ENCODE measurements around the gene UBE2I.

DNA sequence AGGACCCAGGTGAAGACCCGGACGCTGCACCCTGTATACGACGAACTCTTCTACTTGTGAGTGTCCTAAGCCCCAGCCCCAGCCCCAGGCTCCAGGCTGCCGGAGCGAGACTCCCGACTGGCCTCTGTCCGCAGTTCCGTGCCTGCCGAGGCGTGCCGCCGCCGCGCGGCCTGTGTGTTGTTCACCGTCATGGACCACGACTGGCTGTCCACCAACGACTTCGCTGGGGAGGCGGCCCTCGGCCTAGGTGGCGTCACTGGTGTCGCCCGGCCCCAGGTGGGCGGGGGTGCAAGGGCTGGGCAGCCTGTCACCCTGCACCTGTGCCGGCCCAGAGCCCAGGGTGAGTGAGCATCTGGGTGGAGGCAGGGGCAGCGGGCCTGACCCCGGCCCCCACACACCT lies 38.5 kb downstream of the UBE2I start:
- TF ChIP-seq, protein P1, sequence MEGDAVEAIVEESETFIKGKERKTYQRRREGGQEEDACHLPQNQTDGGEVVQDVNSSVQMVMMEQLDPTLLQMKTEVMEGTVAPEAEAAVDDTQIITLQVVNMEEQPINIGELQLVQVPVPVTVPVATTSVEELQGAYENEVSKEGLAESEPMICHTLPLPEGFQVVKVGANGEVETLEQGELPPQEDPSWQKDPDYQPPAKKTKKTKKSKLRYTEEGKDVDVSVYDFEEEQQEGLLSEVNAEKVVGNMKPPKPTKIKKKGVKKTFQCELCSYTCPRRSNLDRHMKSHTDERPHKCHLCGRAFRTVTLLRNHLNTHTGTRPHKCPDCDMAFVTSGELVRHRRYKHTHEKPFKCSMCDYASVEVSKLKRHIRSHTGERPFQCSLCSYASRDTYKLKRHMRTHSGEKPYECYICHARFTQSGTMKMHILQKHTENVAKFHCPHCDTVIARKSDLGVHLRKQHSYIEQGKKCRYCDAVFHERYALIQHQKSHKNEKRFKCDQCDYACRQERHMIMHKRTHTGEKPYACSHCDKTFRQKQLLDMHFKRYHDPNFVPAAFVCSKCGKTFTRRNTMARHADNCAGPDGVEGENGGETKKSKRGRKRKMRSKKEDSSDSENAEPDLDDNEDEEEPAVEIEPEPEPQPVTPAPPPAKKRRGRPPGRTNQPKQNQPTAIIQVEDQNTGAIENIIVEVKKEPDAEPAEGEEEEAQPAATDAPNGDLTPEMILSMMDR (IDR thresholded peaks at IDR 0.05), result no peak
- TF ChIP-seq SIN3A (IDR thresholded peaks at IDR 0.05; ENCODE audit: borderline replicate concordance, insufficient read depth, low read depth, low read length) (no peak), POLR2AphosphoS5 (IDR thresholded peaks at IDR 0.05; ENCODE audit: low read depth, low read length) (no peak)
